GM12878 (cell line): ENCODE data around the gene TK2. TPM values are rescaled to one million over a fixed set of nuclear protein-coding genes. Genes with fewer than 3 reads are reported as not detected.

Experiments
- ATAC-seq: fragments of 200-7000 bp; cut with Tn5 transposase; 3 replicates; pipeline ENCODE4 v1.9.1; 2020; ENCODE audit warnings: mild to moderate bottlenecking, moderate library complexity
- BruUV-seq: library from RNA; stranded (reverse); fragments of 400-500 nt; replicated peaks from 2 replicates; lab custom pipeline; 2021; lab: Mats Ljungman, UMichigan
- CTCF ChIA-PET: fragments of 300-600 bp; sonication (Branson Sonifier 250); formaldehyde crosslinking; extraction: SDS; loops from one replicate; lab custom pipeline; 2021; ENCODE audit warnings: inconsistent platforms; lab: Yijun Ruan, JAX
- POLR2A ChIA-PET: fragments of 350-600 bp; formaldehyde crosslinking; extraction: SDS; loops from one replicate; lab custom pipeline; 2021; ENCODE audit warnings: inconsistent platforms; lab: Charles Lee
- RAD21 ChIA-PET: fragments of 300-600 bp; sonication (Branson Sonifier 250); formaldehyde crosslinking; loops from one replicate; lab custom pipeline; 2023; ENCODE audit warnings: antibody characterized with exemption; ENCODE audit not compliant: unreplicated experiment; lab: Charles Lee
- SMC1A ChIA-PET: fragments of 300-600 bp; sonication (Branson Sonifier 250); formaldehyde crosslinking; loops from one replicate; lab custom pipeline; 2023; ENCODE audit not compliant: unreplicated experiment, uncharacterized antibody; lab: Charles Lee
- DNase-seq: peaks from one replicate; pipeline ENCODE4 v3.0.0-alpha.2; 2011; ENCODE audit warnings: low read depth, low spot score
- FAIRE-seq: peaks from 3 replicates; lab custom pipeline; 2011; peaks lifted over from hg19 to GRCh38; lab: Jason Lieb, UNC
- H2AFZ ChIP-seq: 2 replicates; pipeline ENCODE4 v1.6.0; 2011; ENCODE audit warnings: low read depth, low read length, control low read depth; ENCODE audit not compliant: control insufficient read depth
- H3K27ac ChIP-seq: 2 replicates; pipeline ENCODE4 v1.5.1; 2011; ENCODE audit warnings: control low read depth; ENCODE audit not compliant: control insufficient read depth, insufficient read depth
- H3K27me3 ChIP-seq, 2 experiments: replicated peaks in 1 of 2; 2 replicates each; pipeline versions ENCODE4 v1.6.0 to v1.6.1; 2011; ENCODE audit warnings: low read length in 1 of 2; ENCODE audit not compliant: control insufficient read depth in 2 of 2, insufficient read depth in 2 of 2
- H3K36me3 ChIP-seq, 2 experiments: 2 replicates each; pipeline ENCODE4 v1.5.1; 2011; ENCODE audit warnings: low read length in 1 of 2; ENCODE audit not compliant: control insufficient read depth in 2 of 2, insufficient read depth in 2 of 2
- H3K4me1 ChIP-seq: 2 replicates; pipeline ENCODE4 v1.6.1; 2011; ENCODE audit warnings: mild to moderate bottlenecking, low read length, moderate library complexity, mixed read lengths; ENCODE audit not compliant: control insufficient read depth, insufficient read depth
- H3K4me2 ChIP-seq: 2 replicates; pipeline ENCODE4 v1.6.0; 2011; ENCODE audit warnings: control low read depth; ENCODE audit not compliant: control insufficient read depth, insufficient read depth
- H3K4me3 ChIP-seq: fragments of 200-600 bp; sonication (generic); 2 replicates; pipeline ENCODE4 v1.5.1; 2016
- H3K79me2 ChIP-seq: 2 replicates; pipeline ENCODE4 v1.6.0; 2011; ENCODE audit warnings: low read length; ENCODE audit not compliant: control insufficient read depth, insufficient read depth
- H3K9ac ChIP-seq: 2 replicates; pipeline ENCODE4 v1.8.0; 2011; ENCODE audit warnings: low read length, control low read depth, mixed read lengths; ENCODE audit not compliant: control insufficient read depth, insufficient read depth
- H3K9me3 ChIP-seq: replicated peaks from 3 replicates; pipeline ENCODE4 v1.5.1; 2011; ENCODE audit warnings: mild to moderate bottlenecking, low read length; ENCODE audit not compliant: control insufficient read depth, insufficient read depth
- H4K20me1 ChIP-seq: 2 replicates; pipeline ENCODE4 v1.6.0; 2011; ENCODE audit not compliant: control insufficient read depth, insufficient read depth
- BMI1 ChIP-seq: fragments of 450-650 bp; IDR thresholded peaks from 2 replicates; pipeline ENCODE4 v1.6.1; 2016; ENCODE audit warnings: mild to moderate bottlenecking, moderate library complexity, borderline replicate concordance
- CHD2 ChIP-seq: IDR thresholded peaks from 2 replicates; pipeline ENCODE4 v1.6.1; 2011; ENCODE audit warnings: low read depth, low read length, improper control_type of control experiment, borderline replicate concordance
- EP300 ChIP-seq, 2 experiments: fragments of 150-350 bp in 1 of 2; IDR thresholded peaks; 2 replicates each; pipeline ENCODE4 v1.6.1; 2011 to 2012; ENCODE audit warnings: low read depth in 2 of 2, low read length in 2 of 2, borderline replicate concordance in 1 of 2, improper control_type of control experiment in 1 of 2, inconsistent platforms in 1 of 2; ENCODE audit not compliant: control insufficient read depth in 1 of 2
- IKZF1 ChIP-seq: fragments of 450-650 bp; conservative IDR thresholded peaks from 2 replicates; pipeline ENCODE4 v1.6.1; 2017; ENCODE audit warnings: antibody characterized with exemption, mild to moderate bottlenecking
- IRF4 ChIP-seq: IDR thresholded peaks from 2 replicates; pipeline ENCODE4 v1.6.1; 2011; ENCODE audit warnings: low read depth, low read length
- MEF2A ChIP-seq: IDR thresholded peaks from 2 replicates; pipeline ENCODE4 v1.6.1; 2011; ENCODE audit warnings: low read depth, mild to moderate bottlenecking, low read length, moderate library complexity; ENCODE audit not compliant: insufficient read depth
- NR2F1 ChIP-seq: fragments of 450-650 bp; conservative IDR thresholded peaks from 2 replicates; pipeline ENCODE4 v1.6.1; 2017; ENCODE audit warnings: mild to moderate bottlenecking
- NRF1 ChIP-seq: conservative IDR thresholded peaks from 2 replicates; pipeline ENCODE4 v1.6.1; 2011; ENCODE audit warnings: mild to moderate bottlenecking, low read depth, low read length, improper control_type of control experiment
- PRDM15 ChIP-seq: fragments of 450-650 bp; formaldehyde crosslinking; IDR thresholded peaks from 2 replicates; pipeline ENCODE4 v1.4.0; 2020; ENCODE audit warnings: mild to moderate bottlenecking, moderate library complexity
- RELB ChIP-seq: fragments of 450-650 bp; IDR thresholded peaks from 2 replicates; pipeline ENCODE4 v1.6.1; 2017; ENCODE audit warnings: low read depth, mild to moderate bottlenecking, moderate library complexity
- SKIL ChIP-seq: fragments of 450-650 bp; IDR thresholded peaks from 2 replicates; pipeline ENCODE4 v1.6.1; 2017; ENCODE audit warnings: mild to moderate bottlenecking, low read depth, inconsistent platforms; ENCODE audit not compliant: poor library complexity, severe bottlenecking
- SMC3 ChIP-seq: IDR thresholded peaks from 2 replicates; pipeline ENCODE4 v1.6.1; 2011; ENCODE audit warnings: low read length, improper control_type of control experiment, borderline replicate concordance
- SP1 ChIP-seq: IDR thresholded peaks from one replicate; pipeline ENCODE4 v1.6.1; 2011; ENCODE audit warnings: low read depth, low read length
- STAT1 ChIP-seq: fragments of 450-650 bp; conservative IDR thresholded peaks from 2 replicates; pipeline ENCODE4 v1.6.1; 2014; ENCODE audit warnings: antibody characterized with exemption, mild to moderate bottlenecking
- TBL1XR1 ChIP-seq: IDR thresholded peaks from 2 replicates; pipeline ENCODE4 v1.6.1; 2012; ENCODE audit warnings: low read depth, low read length, improper control_type of control experiment
- TCF12 ChIP-seq: IDR thresholded peaks from 2 replicates; pipeline ENCODE4 v1.6.1; 2011; ENCODE audit warnings: low read depth, mild to moderate bottlenecking, low read length
- WGBS: methylation state at CpG from one replicate; pipeline ENCODE4 v1.1.6; 2016; ENCODE audit warnings: low lambda C conversion rate; ENCODE audit not compliant: insufficient replicate concordance, insufficient coverage; ENCODE audit errors: missing lambda C conversion rate; 5-methylcytosine and 5-hydroxymethylcytosine counted together
- in situ Hi-C: fragments of 300-500 bp; cut with MboI; formaldehyde crosslinking; loops from 9 replicates; pipeline ENCODE4 v1.14.3; 2018; ENCODE audit warnings: mixed read lengths
- intact Hi-C: fragments of 100-400 bp; cut with micrococcal nuclease; formaldehyde crosslinking; loops from one replicate; pipeline ENCODE4 v1.14.2; 2022; ENCODE audit not compliant: unreplicated experiment
- polyA plus RNA-seq, 11 experiments: library from polyadenylated mRNA; depleted of rRNA in 4 of 11; unstranded in 6 of 11; stranded (reverse) in 5 of 11; fragments of >200 nt; fragmentation: Nextera tagmentation in 4 of 11; fragmentation: Illumina TruSeq in 1 of 11; extraction: Ambion mirVana in 4 of 11; extraction: Trizol in 1 of 11; gene quantifications; 1 replicate in 1 of 11; 2 replicates in 10 of 11; pipeline versions ENCODE4 v1.2.1 to v1.2.3, GENCODE V29; 2011 to 2016; ENCODE audit warnings: inconsistent platforms in 2 of 11, missing spikeins in 2 of 11, low read depth in 1 of 11
- total RNA-seq, 4 experiments: library from RNA; depleted of rRNA in 3 of 4; stranded (reverse); fragments of >200 nt in 3 of 4; fragmentation: Illumina TruSeq in 1 of 4; extraction: Trizol in 1 of 4; gene quantifications; 2 replicates each; pipeline versions ENCODE4 v1.2.1 to v1.2.3, GENCODE V29; 2013 to 2021

TK2 gene
- total and polyA plus RNA-seq, 10 of the 15 experiments (the other 5 are each of a cell fraction or from before 2014, with no cell fraction given), result 1.3 to 12.4 (median 3.0) TPM

- H3K4me2 ChIP-seq, result no peak overlapping the region
- POLR2A ChIA-PET, result no interaction called here
- no peak overlapping the region for H3K9ac ChIP-seq
- no peaks in the 10 kb centered on the region for H4K20me1 ChIP-seq
- H3K9me3 ChIP-seq, result no peaks in the 10 kb centered on the region
- no peaks in the 10 kb centered on the region for H3K4me1 ChIP-seq
- no peak for FAIRE-seq
- H3K27ac ChIP-seq, result no peak overlapping the region
- H3K36me3 ChIP-seq, result no peaks in the 10 kb centered on the region
- RAD21 ChIA-PET, result no interaction called here
- WGBS, result 50% methylated on average over 2 of the region's 2 CpGs
- H3K4me3 ChIP-seq, result no peak overlapping the region
- BruUV-seq, result no TSS peak
- CTCF ChIA-PET, result interaction anchor here (1.8 kb wide), 1 partner anchor 20 kb away, joined by 5 read pairs; no protein-coding TSS in a partner anchor
- no peak for ATAC-seq
- H2AFZ ChIP-seq, result no peak overlapping the region
- SMC1A ChIA-PET, result no interaction called here
- H3K27me3 ChIP-seq, result no peaks in the 10 kb centered on the region
- in situ Hi-C loops, result no loop called here
- TF ChIP-seq SP1, result no peak
- TF ChIP-seq TCF12, result no peak
- TF ChIP-seq RELB, result no peak
- TF ChIP-seq MEF2A, result no peak
- no peak for TF ChIP-seq STAT1
- TF ChIP-seq NRF1, result no peak
- TF ChIP-seq IKZF1, result no peak
- TF ChIP-seq PRDM15 (CRISPR knock-in tag), result no peak
- no peak for TF ChIP-seq SMC3
- TF ChIP-seq EP300 (IDR thresholded peaks at IDR 0.05; ENCODE audit: borderline replicate concordance in 1 of 2, control insufficient read depth in 1 of 2, low read depth in 2 of 2, low read length in 2 of 2), result no peak
- no peak for TF ChIP-seq SKIL
- TF ChIP-seq NR2F1, result no peak
- no peak for TF ChIP-seq IRF4
- TF ChIP-seq CHD2, result no peak
- TF ChIP-seq BMI1, result no peak
- no peak for TF ChIP-seq TBL1XR1
- TF ChIP-seq, all 136 proteins: peak for 0
- intact Hi-C loops, result no loop called here
- H3K79me2 ChIP-seq, result no peaks in the 10 kb centered on the region
- DNase-seq, result no peak
These were observed 46.9 kb downstream of the TK2 start for GRCh38 chr16:66503030-66503429.
